ENCODE results near the gene FIGN.

FIGN gene

DNA sequence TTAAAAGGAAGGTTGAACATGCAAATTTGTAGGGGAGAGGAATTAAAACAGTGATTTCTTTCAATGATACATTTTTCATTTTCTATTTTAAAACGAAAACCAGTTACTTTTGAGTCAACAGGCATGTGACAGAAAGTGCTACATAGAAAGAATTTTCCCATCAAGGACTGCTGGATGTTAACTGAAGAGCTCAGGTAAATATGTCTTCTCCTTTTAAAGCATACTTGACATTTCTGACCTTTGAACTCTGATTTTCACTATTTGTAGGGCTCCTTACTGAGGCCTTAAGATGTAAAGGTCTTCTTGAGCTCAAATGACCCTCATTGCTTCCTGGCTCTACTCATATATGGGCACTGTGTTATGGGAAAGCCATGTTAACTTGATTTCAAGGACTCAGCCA, 32.4 kb downstream of the FIGN start:
- no peak for FAIRE-seq

DNA sequence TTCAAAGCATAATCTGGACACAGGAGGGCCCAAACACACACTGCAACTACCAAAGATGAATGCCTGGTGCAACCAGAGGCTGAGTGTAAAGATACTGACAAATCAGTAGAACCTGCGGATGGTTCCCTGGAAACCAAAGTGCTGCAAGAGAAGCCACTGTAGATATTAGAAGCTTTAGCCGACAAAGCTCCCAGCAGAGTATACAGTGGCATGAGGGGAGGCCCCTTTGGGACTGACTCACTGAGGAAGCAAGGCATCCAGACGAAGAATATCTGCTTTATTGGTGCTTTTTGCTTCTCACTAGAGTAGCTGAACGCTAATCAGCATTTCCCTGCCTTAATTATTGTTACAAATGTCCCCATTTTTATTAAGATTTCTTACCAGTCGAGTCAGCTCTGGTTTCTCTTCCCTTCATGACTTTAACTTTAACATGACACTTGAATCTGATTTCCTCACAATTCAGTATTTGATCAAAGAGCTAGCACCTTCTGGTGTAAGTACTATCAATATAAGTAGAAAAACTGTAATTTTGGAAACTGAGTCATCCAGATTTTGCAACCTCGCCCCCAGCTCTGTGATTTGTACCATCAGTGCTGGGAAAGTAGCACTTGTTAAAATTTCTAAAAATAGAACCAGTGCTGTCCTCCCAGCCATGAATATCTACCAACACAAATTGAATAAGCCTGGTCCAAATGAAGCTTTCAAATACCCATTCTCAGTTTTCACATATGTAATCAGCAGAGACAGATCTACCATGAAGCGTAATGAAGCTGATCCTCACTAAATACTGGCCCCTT, 34.2 kb downstream of the FIGN start:
- no peak for FAIRE-seq

DNA sequence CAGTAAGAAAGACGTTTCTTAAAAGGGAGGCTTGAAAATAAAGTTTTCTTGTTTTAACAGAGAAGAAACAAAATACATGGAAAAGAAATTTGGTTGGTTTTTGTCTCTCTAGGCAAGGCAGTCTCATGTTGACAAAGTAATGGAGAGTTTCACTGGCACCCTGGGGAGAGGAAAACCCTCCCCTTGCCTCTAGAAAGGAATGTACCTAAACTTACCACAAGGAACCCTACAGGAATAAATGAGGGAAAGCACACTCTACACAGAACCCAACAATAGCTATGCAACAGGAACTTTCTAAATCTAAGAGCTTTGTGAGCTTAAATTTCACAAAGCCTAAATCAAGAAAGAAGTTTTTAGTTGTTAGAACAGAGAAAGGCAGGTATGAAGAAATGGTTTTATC, 37.0 kb downstream of the FIGN start:
- no peak for FAIRE-seq

DNA sequence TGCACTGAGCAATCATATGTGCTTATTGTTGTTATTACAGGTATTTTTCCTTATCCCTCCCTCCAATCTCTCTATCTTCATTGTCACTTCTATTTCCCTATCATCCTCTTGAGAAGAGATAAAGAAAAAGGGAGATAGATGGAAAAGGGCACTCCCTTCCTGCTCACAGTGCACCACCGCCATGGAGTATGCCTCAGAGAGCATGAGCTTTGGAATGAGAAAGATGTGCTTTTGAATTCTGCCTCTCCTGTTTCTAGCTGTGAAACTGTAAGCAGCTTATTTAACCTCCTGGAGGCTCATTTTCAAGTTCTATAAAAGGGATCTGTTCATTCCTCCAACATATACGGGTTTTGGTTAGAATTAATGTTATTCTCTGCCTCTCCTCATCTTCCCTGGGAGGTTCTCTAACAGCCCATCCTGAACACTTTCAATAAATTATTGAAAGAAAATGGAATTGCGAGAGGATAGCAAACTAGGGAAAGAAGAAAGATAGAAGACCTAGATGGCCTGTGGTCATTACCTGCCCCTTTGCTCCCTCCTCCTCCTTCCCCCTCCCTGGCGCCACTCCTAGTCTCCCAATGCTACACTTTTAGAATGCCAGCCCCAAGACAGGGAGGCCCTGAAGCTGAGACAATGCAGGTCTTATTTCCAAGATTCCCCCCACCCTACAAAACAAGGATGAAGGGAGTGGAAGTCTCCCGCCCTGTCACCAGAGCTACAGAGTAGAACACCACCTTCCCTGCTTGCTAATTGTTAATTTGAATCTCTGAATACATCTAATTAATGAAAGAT, 37.8 kb downstream of the FIGN start:
- no peak for FAIRE-seq

DNA sequence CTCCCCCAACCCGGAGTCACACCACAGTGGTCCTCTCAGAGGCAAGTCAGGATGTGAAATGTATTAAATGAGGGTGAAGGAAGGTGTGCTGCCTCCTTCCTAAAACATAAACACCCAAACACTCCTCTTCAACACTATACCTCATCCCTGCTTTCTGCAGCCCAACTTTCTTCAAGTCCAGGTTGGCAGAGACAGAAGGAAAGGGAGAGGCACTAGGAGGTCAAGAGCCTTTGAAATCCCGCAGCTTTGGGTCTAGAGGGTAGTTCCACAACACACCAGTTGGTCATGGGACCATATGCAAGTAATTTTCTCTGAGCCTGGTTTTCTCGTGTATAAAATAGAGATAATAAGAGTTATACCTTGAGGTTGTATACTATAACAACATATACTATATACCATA, 38.4 kb downstream of the FIGN start:
- FAIRE-seq = no peak

DNA sequence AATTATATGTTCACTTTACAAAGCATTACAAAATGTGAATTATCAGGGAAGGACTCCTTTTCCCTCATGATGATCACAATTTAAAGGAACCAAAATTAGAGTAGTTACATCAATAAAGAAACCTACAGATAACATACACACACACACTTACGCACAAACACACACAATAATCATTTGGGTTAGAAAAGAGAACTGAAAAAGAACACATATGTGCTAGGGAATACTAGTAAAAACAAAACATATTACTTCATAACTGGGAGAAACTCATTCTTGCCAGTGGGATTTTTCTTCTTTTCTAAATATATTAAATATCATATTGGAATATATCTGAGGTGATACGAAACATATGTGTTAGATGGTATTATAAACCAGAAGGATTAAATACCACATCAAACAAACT, 42.3 kb downstream of the FIGN start:
- FAIRE-seq = no peak

DNA sequence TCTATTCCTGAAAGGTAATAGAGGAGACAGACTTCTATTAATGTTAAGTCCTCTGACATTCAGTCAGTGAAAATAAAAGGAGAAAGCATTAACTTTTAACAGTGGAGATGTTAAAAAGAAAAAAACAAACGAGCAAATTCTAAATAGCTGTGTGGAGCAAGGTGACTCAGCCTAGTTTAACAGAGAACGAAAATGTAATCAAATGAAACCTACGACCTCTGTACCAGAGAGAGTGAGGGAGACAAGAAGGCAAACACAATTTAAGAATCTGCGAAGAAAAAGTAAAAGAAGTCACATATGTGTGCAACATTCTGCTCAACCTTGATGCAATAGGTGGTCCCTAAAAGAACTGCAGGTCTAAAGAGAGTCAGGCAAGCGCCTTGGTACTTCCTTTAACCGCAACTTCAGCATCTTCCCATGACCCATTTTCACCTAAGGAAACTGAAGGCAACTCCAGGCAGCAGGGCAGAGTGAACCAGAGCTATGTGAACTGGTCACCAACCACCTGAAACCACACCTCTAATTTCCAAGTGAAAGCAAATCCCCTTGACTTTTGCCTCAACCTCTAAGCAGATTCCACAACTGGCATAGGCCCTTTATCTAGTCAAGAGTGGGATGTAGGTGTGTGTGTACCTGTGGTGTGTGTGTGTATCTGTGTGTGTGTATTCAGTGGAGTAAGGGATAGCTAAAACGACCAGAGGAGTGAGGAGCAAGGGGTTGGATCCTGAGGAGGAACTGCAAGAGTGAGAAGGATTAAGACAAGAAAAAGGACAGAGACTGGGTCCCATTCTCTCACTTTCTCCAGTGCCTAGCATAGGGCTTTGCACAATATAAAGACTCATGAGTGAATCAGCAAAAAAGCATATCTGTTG, 43.0 kb downstream of the FIGN start:
- no peak for FAIRE-seq

DNA sequence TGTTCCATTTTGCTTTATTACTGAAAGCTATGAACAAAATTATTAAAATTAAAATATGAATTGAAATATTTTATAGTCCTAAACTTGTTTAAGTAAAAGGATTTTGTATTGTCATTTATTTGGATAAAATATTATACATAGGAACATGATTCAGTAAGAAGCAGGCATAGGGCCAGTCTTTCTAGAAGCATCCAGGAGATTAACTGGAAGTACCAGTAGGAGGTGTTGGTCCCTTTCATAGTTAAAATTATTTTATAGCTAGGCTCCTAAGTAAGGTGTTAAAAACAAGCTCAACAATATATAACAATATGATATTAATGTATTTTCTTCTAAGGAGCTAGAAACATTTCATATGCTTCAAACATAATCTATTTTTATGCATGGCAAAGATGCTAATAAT, 43.7 kb downstream of the FIGN start:
- no peak for FAIRE-seq

DNA sequence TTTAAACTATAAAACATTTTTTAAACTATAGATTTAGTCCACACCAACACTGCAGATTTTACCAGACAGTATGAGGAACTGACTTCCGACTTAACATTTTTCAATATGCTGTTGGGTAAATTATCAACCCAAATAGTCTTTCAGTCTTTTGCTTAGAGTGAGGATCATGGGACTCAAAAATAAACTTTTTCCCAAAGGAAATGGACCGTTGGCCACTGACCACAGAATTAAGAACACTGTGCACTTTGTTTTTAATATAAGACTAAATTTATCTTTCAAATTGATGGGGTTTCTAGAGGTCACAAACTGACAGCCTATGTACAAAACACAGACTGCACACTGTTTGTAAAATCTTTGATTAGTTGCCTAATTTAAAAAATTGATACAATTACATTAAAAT, 44.9 kb downstream of the FIGN start:
- no peak for FAIRE-seq

DNA sequence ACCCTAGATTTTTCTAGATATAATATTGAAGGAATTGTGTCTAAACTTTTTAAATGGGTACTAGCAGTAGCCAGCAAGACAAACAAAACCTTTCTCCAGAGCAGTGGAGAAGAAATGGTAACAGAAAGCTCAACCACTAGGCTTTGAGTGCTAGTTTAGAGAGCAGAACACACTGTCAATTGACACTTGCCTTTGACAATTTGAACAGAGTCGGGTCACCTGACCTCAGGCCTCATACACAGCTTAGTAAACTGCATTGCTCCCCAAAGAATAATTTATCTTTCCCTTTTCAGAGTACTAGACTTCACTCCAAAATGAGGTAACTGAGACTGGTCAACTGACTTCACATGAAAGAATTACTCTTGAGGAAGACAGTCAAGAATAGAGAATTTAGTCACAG, 48.6 kb downstream of the FIGN start:
- FAIRE-seq = no peak

DNA sequence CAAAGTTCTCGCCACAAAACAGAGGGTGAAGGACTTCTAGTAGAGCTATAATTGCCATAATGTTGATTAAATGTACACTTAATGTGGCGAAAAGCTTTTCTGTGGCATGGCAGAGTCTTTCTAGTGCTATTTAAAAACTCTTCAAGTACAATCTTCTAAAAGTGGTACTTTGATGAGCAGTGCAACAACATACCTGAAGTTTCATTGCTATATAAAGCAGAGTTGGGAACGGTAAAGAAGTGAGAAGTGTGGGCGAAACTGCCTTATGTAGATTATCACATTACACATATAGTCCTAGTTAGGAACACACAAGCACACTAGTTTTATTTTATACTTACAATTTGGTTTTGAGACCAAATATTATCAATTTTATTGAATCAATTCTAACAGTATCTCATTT, 49.5 kb downstream of the FIGN start:
- no peak for FAIRE-seq

DNA sequence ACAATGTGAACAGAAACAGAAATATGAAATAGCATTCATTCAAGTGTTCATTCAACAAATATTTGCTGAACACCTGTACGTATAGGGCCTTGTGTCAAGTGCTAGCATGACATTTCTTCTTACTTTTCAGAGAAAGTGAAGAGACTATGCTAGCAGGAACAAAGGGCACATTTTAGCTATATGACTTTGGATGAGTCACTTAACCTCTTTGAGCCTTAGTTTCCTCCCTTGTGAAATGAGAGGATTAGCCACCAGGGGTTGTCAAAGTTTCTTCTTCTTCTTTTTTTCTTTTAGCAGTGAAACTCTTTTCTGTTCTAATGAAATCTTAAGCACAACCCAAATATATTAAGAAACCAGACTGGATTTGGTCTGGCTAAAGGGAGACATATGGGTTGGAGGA, 53.1 kb downstream of the FIGN start:
- FAIRE-seq = no peak

DNA sequence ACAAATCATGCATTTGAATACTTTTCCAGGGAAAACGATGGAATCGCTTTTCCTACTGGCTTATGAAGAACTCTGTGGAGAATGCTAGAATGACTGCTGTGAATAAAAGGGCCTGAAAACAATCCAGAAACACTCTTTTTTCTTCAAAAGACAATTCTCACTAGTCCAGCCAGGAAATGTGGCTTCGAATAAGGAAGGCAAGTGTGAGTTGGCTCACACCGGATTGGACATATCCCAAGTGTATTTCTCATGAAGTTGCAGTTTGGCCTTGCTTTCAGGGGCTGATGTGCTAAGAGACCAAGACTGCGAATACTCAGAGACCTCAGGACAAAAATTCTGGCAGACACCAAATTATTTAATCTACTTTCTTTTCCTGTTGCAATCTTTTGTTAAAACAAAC, 54.1 kb downstream of the FIGN start:
- no peak for FAIRE-seq

DNA sequence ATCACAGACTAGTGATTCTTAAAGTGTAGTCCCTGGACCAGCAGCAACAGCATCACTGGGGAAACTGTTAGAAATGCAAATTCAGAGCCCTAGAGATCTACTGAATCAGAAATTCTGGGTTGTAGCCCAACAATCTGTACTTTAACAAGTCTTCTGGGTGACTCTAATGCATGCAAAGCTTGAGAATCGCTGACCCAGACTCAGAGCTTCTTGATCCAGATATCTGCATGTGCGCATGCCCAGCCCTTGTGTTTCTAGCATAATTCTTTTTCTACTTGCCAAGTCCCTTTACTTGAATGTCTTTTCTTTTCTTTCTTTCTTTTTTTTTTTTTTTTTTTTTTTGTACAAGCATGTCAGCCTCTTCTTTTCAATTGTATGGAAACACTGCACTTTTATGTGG, 60.4 kb downstream of the FIGN start:
- no peak for FAIRE-seq

DNA sequence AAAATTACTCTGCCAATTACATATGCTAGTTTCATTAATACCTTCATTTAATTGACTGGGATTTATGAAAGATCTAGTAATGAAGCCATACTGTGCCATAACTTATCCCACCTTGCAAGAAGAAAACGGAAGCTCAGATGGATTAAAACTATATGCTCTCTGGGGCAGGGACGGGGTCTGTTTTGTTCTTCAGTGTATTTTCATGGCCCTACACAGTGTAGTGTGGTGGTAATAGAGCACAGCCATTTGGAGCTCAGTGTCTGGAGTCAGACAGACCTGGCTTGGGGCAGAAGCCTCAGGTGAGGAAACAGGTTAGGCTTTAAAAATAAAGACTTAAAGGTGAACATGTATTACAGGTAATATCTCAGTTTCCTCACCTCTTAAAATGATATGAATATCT, 62.3 kb downstream of the FIGN start:
- FAIRE-seq = no peak

DNA sequence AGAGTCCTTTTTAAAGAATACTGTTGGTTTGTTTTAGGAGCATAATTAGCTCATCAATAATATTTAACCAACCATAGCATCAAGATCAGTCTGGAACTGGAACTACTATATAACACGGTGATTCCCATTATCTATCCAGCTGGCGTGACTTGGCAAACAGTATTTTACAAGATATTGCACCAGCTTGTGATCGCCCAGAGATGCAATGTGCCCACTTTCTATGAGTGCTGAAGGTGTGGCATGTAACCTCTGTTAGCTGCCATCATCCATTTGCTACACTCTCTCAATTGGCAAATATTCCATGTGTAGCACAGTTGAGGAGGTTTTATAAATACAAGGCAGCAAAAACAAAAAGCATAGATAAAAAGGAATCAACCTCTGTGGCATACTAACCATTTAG, 64.9 kb downstream of the FIGN start:
- FAIRE-seq = no peak

DNA sequence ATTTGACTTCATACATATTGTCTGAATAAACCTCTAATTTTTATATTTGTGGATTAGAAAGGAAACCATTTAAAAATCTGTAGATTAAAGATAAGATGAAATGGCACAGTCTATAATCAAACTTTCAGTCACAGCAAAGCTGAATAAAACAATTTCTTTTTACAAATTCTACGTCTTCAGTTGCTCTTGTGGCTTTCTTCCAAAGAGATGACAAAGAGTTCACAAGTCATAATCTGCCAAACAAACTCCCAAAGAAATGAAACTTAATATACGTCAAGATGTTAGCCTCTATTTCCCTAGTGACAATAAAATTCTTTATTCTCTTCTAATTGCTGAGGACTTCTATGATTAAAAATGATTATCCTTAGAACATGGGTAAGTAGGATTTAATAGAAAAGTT, 66.3 kb downstream of the FIGN start:
- FAIRE-seq = no peak

DNA sequence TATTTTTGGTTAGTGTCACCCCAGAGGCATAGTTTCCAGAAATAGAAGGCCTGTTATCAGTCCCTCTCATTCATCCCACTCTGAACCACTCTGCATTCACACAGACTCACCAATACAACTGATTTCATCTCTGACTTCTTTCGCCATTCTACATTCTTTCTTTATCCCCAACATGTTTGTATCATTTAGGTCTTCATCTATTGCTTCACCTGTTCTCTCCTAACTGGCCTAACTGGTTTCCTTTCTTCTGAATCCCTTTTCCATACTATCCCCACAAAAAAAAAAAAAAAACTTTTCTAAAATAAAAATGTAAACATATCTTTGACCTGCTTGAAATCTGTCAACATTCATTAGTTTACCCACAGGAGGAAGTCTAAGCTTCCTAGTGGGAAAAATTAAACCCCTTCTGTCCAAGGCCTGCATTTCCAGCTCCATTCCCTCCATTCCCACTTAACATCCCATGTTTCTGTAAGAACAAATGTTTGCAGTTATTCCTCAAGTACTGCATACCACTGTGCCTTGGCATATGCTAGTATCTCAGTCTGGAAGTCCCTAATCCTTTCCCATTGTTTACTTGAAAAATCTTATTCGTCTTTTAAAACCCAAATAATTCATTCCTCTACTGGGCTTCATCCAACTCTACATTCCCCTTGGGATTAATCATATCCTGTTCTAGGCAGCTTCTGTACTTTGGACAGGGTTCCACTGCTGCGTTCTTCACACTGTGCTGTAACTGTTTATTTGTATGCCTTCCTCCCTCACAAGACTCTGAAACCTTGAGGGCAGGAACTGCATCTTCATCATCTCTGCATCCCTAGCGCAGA, 68.5 kb downstream of the FIGN start:
- no peak for FAIRE-seq

DNA sequence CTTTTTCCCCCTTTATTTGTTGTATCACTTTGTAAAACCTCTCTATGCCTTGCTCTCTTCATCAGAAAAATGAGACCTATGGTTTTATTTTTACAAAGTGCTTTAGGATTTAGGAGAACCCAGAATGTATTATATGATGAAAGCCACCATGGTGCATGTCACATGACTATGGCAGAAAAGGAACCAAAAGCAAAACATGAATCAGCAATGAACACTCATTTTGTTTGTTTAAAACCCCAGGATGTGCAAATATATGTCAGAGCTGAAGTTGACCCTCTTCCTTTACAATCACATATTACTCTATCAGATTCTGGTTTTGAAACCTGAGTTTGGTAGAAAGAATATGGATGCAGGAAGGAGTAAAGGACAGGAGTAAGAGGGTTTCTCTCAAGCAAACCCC, 70.0 kb downstream of the FIGN start:
- no peak for FAIRE-seq

DNA sequence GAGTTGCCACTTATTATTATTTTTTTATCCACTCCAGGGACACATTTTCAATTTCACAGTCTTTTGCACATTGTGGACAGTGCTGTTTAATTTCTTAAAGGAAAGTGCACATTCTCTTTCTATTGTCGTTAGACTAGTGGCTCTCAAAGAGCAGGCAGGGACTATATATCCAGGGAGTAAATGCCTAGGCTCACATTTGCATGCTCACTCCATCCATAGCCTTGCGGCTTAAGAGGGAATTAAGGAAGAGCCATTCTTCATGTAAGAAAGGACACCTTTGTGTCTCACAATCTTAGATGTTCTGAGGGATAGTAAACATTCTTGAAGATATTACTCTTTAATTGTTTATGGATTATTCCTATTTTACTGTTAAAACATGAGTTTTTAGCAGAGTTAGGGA, 70.8 kb downstream of the FIGN start:
- FAIRE-seq = no peak

DNA sequence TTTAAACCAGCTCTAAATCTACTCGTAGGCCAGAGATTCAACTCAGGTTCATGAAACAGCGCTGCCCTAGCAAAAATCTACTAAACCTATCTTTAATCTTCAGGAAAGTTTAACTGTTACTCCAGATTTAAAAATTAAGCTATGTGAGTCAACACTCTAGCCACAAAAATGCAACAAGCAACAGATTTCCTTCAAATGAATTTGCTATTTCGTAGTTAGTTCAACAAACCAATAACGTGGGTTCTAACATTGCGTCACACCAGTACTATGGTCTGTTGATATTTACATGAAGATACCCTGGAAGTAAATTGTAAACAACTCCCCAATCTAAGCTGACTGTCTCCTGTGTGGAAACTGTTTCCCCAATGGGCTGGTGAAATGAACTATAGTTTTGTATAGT, 71.2 kb downstream of the FIGN start:
- no peak for FAIRE-seq

DNA sequence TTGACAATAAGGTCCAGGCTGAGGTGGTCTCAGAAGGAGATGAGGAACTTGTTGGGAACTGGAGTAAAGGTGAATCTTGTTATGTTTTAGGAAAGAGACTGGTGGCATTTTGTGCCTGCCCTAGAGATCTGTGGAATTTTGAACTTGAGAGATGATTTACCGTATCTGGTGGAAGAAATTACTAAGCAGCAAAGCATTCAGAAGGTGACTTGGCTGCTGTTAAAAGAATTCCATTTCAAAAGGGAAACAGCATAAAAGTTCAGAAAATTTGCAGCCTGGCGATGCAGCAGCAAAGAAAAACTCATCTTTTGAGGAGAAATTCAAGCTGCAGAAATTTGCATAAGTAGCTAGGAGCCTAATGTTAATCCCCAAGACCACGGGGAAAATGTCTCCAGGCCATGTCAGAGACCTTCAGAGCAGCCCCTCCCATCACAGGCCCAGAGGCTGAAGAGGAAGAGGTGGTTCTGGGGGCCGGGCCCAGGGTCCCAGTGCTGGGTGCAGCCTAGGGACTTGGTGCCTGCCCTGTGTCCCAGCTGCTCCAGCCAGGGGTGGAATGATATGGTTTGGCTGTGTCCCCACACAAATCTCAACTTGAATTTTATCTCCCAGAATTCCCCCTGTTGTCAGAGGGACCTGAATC, 73.5 kb downstream of the FIGN start:
- no peak for FAIRE-seq
